A549 (cell line): ENCODE measurements around the gene DSEL. TPM values are rescaled to one million over a fixed set of nuclear protein-coding genes. Genes with fewer than 3 reads are reported as not detected.
A peak's percentile ranks its signal among the peaks of the same experiment; 100 is the strongest.

ENCODE experiments used
- ATAC-seq, 2 experiments: fragments of 200-7000 bp in 1 of 2; fragments of >200 bp in 1 of 2; cut with Nextera tagmentation in 1 of 2; cut with Tn5 transposase in 1 of 2; 3 replicates each; pipeline versions ENCODE4 v1.8.0 to v1.9.1; 2018 to 2020; ENCODE audit warnings: mild to moderate bottlenecking in 1 of 2, moderate library complexity in 1 of 2
- CTCF ChIA-PET: fragments of 300-600 bp; sonication (Branson Sonifier 250); formaldehyde crosslinking; extraction: SDS; loops from one replicate; lab custom pipeline; 2021; ENCODE audit warnings: antibody characterized with exemption, inconsistent platforms; lab: Yijun Ruan, JAX
- POLR2A ChIA-PET: fragments of 350-600 bp; formaldehyde crosslinking; extraction: SDS; loops from one replicate; lab custom pipeline; 2021; ENCODE audit warnings: antibody characterized with exemption, inconsistent platforms; lab: Yijun Ruan, JAX
- DNase-seq, 2 experiments: peaks; one replicate each; pipeline versions ENCODE4 v3.0.0 to v3.0.0-alpha.2; 2011 to 2016; ENCODE audit warnings: low read depth in 1 of 2, low spot score in 1 of 2
- FAIRE-seq: peaks from 2 replicates; lab custom pipeline; 2011; peaks lifted over from hg19 to GRCh38; lab: Jason Lieb, UNC
- H3K27ac ChIP-seq, 2 experiments: fragments of >200 bp; sonication (Bioruptor Twin); formaldehyde crosslinking; 3 replicates each; pipeline ENCODE4 v1.5.1; 2016 to 2017
- H3K4me1 ChIP-seq: fragments of >200 bp; sonication (Bioruptor Twin); formaldehyde crosslinking; 3 replicates; pipeline ENCODE4 v1.6.1; 2016
- H3K4me2 ChIP-seq: fragments of >200 bp; sonication (Bioruptor Twin); formaldehyde crosslinking; 3 replicates; pipeline ENCODE4 v1.6.1; 2016
- H3K4me3 ChIP-seq: fragments of >200 bp; sonication (Bioruptor Twin); formaldehyde crosslinking; 3 replicates; pipeline ENCODE4 v1.5.1; 2016
- H3K9me3 ChIP-seq: fragments of >200 bp; sonication (Bioruptor Twin); formaldehyde crosslinking; 3 replicates; pipeline ENCODE4 v1.6.1; 2016
- BCL3 ChIP-seq: fragments of >200 bp; sonication (Bioruptor Twin); formaldehyde crosslinking; IDR thresholded peaks from 3 replicates; pipeline ENCODE4 v1.6.1; 2016
- CBX8 ChIP-seq: fragments of 200-600 bp; sonication (generic); IDR thresholded peaks from 2 replicates; pipeline ENCODE4 v1.6.1; 2016
- CEBPB ChIP-seq, 2 experiments: fragments of >200 bp in 1 of 2; sonication (Bioruptor Twin) in 1 of 2; formaldehyde crosslinking in 1 of 2; IDR thresholded peaks; 2 replicates each; pipeline ENCODE4 v1.6.1; 2012 to 2016
- CHD4 ChIP-seq: fragments of 200-600 bp; sonication (generic); IDR thresholded peaks from 2 replicates; pipeline ENCODE4 v1.6.1; 2016; ENCODE audit warnings: antibody characterized with exemption, mild to moderate bottlenecking, borderline replicate concordance
- CTCF ChIP-seq: fragments of >200 bp; sonication (Bioruptor Twin); formaldehyde crosslinking; IDR thresholded peaks from 3 replicates; pipeline ENCODE4 v1.5.1; 2016
- EHMT2 ChIP-seq: fragments of 200-600 bp; sonication (generic); IDR thresholded peaks from 2 replicates; pipeline ENCODE4 v1.6.1; 2016; ENCODE audit warnings: antibody characterized with exemption, low read depth, mild to moderate bottlenecking, moderate library complexity
- EP300 ChIP-seq, 2 experiments: fragments of >200 bp; sonication (Bioruptor Twin); formaldehyde crosslinking; IDR thresholded peaks; 2 replicates in 1 of 2; 3 replicates in 1 of 2; pipeline ENCODE4 v1.6.1; 2016 to 2017
- FOSB ChIP-seq: fragments of 250-450 bp; sonication (Bioruptor Pico); IDR thresholded peaks from 2 replicates; pipeline ENCODE4 v1.5.0; 2020; ENCODE audit warnings: mild to moderate bottlenecking, moderate library complexity
- FOXS1 ChIP-seq: fragments of 250-450 bp; sonication (Bioruptor Pico); IDR thresholded peaks from 2 replicates; pipeline ENCODE4 v1.5.0; 2020; ENCODE audit warnings: mild to moderate bottlenecking, moderate library complexity
- HES2 ChIP-seq: fragments of >200 bp; sonication (Bioruptor Twin); formaldehyde crosslinking; IDR thresholded peaks from 2 replicates; pipeline ENCODE4 v1.6.1; 2016
- JUN ChIP-seq, 2 experiments: fragments of >200 bp; sonication (Bioruptor Twin); formaldehyde crosslinking; IDR thresholded peaks; 2 replicates in 1 of 2; 3 replicates in 1 of 2; pipeline ENCODE4 v1.6.1; 2016 to 2017
- KDM1A ChIP-seq: fragments of 200-600 bp; sonication (generic); IDR thresholded peaks from 2 replicates; pipeline ENCODE4 v1.6.1; 2016; ENCODE audit warnings: low read depth, mild to moderate bottlenecking
- MAZ ChIP-seq: fragments of 150-350 bp; IDR thresholded peaks from 2 replicates; pipeline ENCODE4 v1.6.1; 2014; ENCODE audit warnings: antibody characterized with exemption, low read depth, low read length, borderline replicate concordance
- NFE2L2 ChIP-seq: fragments of 150-350 bp; conservative IDR thresholded peaks from 2 replicates; pipeline ENCODE4 v1.6.1; 2014; ENCODE audit warnings: low read length
- PBX3 ChIP-seq: IDR thresholded peaks from 2 replicates; pipeline ENCODE4 v1.6.1; 2012
- RAD21 ChIP-seq, 2 experiments: fragments of >200 bp in 1 of 2; sonication (Bioruptor Twin) in 1 of 2; formaldehyde crosslinking in 1 of 2; IDR thresholded peaks in 1 of 2; conservative IDR thresholded peaks in 1 of 2; 2 replicates in 1 of 2; 3 replicates in 1 of 2; pipeline ENCODE4 v1.6.1; 2012 to 2018; ENCODE audit warnings: inconsistent platforms in 1 of 2
- RARB ChIP-seq: fragments of 250-450 bp; sonication (Bioruptor Pico); IDR thresholded peaks from 2 replicates; pipeline ENCODE4 v1.8.0; 2021; ENCODE audit warnings: mild to moderate bottlenecking, moderate library complexity
- RFX5 ChIP-seq: fragments of 450-650 bp; IDR thresholded peaks from 2 replicates; pipeline ENCODE4 v1.7.1; 2014; ENCODE audit warnings: antibody characterized with exemption, mild to moderate bottlenecking, moderate library complexity
- SMC3 ChIP-seq: fragments of >200 bp; sonication (Bioruptor Twin); formaldehyde crosslinking; IDR thresholded peaks from 3 replicates; pipeline ENCODE4 v1.6.1; 2018; ENCODE audit warnings: inconsistent platforms
- SREBF2 ChIP-seq: fragments of 450-650 bp; IDR thresholded peaks from 2 replicates; pipeline ENCODE4 v1.6.1; 2014; ENCODE audit warnings: mild to moderate bottlenecking, moderate library complexity
- USF2 ChIP-seq: fragments of 450-650 bp; IDR thresholded peaks from 2 replicates; pipeline ENCODE4 v1.6.1; 2014; ENCODE audit warnings: antibody characterized with exemption
- ZSCAN20 ChIP-seq: fragments of 250-450 bp; sonication (Bioruptor Pico); IDR thresholded peaks from 2 replicates; pipeline ENCODE4 v1.8.0; 2022; ENCODE audit warnings: mild to moderate bottlenecking, moderate library complexity
- WGBS: methylation state at CpG from one replicate; pipeline ENCODE4 v1.1.6; 2017; ENCODE audit errors: missing lambda C conversion rate; 5-methylcytosine and 5-hydroxymethylcytosine counted together
- polyA plus RNA-seq, 4 experiments: library from polyadenylated mRNA; depleted of rRNA in 3 of 4; stranded (reverse); fragments of >200 nt; fragmentation: RNase III in 1 of 4; extraction: RNeasy Plus Mini Kit Qiagen cat#74134 plus additional on column Dnase treatment in 1 of 4; gene quantifications; 2 replicates in 3 of 4; 3 replicates in 1 of 4; pipeline ENCODE4 v1.2.3, GENCODE V29; 2011 to 2017

The DSEL gene
- polyA plus RNA-seq, 2 of the 4 experiments (the other 2 are of a cell fraction), result 0.21 to 0.34 TPM

GRCh38 chr18:67518566-67518965, 2.0 kb upstream of the DSEL start:
- TF ChIP-seq CTCF, result no peak
- no peak for TF ChIP-seq CEBPB (IDR thresholded peaks at IDR 0.05)
- TF ChIP-seq FOXS1 (CRISPR knock-in tag), result no peak
- no peak for TF ChIP-seq ZSCAN20 (CRISPR knock-in tag)
- TF ChIP-seq BCL3, result no peak
- no peak for TF ChIP-seq RARB (CRISPR knock-in tag)
- no peak for TF ChIP-seq SMC3
- no peak for TF ChIP-seq KDM1A
- no peak for TF ChIP-seq CHD4
- no peak for TF ChIP-seq EP300 (IDR thresholded peaks at IDR 0.05)
- TF ChIP-seq FOSB (CRISPR knock-in tag), result no peak
- no peak for TF ChIP-seq RAD21 (conservative IDR thresholded peaks at IDR 0.05 in 1 of 2, IDR thresholded peaks at IDR 0.05 in 1 of 2)
- TF ChIP-seq USF2, result no peak
- no peak for TF ChIP-seq JUN (IDR thresholded peaks at IDR 0.05)
- no peak for TF ChIP-seq SREBF2
- no peak for TF ChIP-seq CBX8
- no peak for TF ChIP-seq HES2
- DNase-seq, result no peak
- ChIA-PET POLR2A (no interaction called here), CTCF (no interaction called here)
- Histone ChIP-seq H3K4me3 (no peak overlapping the region), H3K4me1 (no peaks in the 10 kb centered on the region), H3K9me3 (no peaks in the 10 kb centered on the region), H3K27ac (no peak overlapping the region), H3K4me2 (no peak overlapping the region)
- no peak for FAIRE-seq
- WGBS, result 58% methylated on average over 5 of the region's 5 CpGs
- ATAC-seq, result no peak

- 61% methylated on average over 4 of the region's 4 CpGs for WGBS
- ChIA-PET POLR2A (no interaction called here), CTCF (interaction anchor here (0.7 to 2.6 kb wide), 3 partner anchors 8 to 1142 kb away, joined by 3 to 11 read pairs (median 4); no protein-coding TSS in a partner anchor)
Measured at GRCh38 chr18:67517444-67517765, 885 bp upstream of the DSEL start.

More at GRCh38 chr18:67517444-67517765, 885 bp upstream of the DSEL start:
- ATAC-seq (no peak), DNase-seq (no peak)
- no peaks in the 10 kb centered on the region for H3K4me1 ChIP-seq
- TF ChIP-seq CEBPB (IDR thresholded peaks at IDR 0.05) (no peak), MAZ (no peak), NFE2L2 (no peak), CHD4 (no peak), SREBF2 (no peak), RFX5 (no peak), CTCF (no peak), CBX8 (no peak), EHMT2 (no peak), PBX3 (no peak)
- TF ChIP-seq, all 56 proteins: peak for 0
- Histone ChIP-seq H3K27ac (no peak overlapping the region), H3K4me3 (peak overlapping the region; percentile 32; the same call in 2 of the 3 replicates), H3K9me3 (no peaks in the 10 kb centered on the region), H3K4me2 (peak overlapping the region; percentile 54)
- FAIRE-seq, result no peak
